ENCODE results near the gene SPDYC. TPM values are rescaled to one million over a fixed set of nuclear protein-coding genes. Genes with fewer than 3 reads are reported as not detected.

The SPDYC gene
- total and polyA plus RNA-seq, 9 of the 15 experiments (the other 6 are each of a cell fraction or from before 2014, with no cell fraction given) = 4.4 to 18.8 (median 9.2) TPM

DNA sequence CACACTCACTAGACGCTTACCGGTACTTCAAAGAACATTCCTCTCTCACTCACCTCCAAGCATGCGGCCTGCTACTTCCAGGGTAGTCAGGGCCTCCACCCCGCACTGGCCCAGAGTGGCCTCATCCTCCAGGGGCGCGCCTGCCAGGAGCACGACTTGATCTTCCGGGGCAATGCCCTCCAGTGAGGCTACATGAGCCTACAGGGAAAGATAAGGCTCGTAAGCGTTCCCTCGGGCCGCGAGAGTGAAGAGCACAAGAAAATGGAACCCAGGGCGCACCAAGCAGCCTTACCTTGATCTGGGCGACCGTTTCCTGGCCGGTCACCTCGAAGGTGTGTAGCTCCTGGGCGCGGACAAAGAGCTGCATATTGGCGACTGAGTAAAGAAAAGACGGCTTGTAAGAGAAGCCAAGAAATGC is 48.6 kb upstream of the SPDYC start (continued):
- TF ChIP-seq SMARCE1 (IDR thresholded peaks at IDR 0.05) (0 out of 2 replicates have a peak, but pooled peaks have one; percentile 20), GTF2A2 (tag; IDR thresholded peaks at IDR 0.05) (no peak), POLR2G (IDR thresholded peaks at IDR 0.05; ENCODE audit: low read depth, low read length) (no peak), ZNF212 (CRISPR knock-in tag; IDR thresholded peaks at IDR 0.05) (no peak), ZBTB8A (IDR thresholded peaks at IDR 0.05; ENCODE audit: partially characterized antibody) (no peak), PCBP1 (IDR thresholded peaks at IDR 0.05; ENCODE audit: low read depth, low read length, poor library complexity, severe bottlenecking) (no peak), BRD4 (IDR thresholded peaks at IDR 0.05) (no peak), STAT5B (CRISPR knock-in tag; IDR thresholded peaks at IDR 0.05) (no peak), GABPA (tag; conservative IDR thresholded peaks at IDR 0.05; ENCODE audit: low read depth) (peak; percentile 49), ZNF232 (CRISPR knock-in tag; IDR thresholded peaks at IDR 0.05) (no peak; the same call in 1 of the 2 replicates), ZNF217 (CRISPR knock-in tag; IDR thresholded peaks at IDR 0.05) (no peak), ZNF57 (CRISPR knock-in tag; IDR thresholded peaks at IDR 0.05) (no peak), TCF3 (CRISPR knock-in tag; IDR thresholded peaks at IDR 0.05) (no peak), TCF7 (IDR thresholded peaks at IDR 0.05; ENCODE audit: borderline replicate concordance) (no peak), NR2F6 (CRISPR knock-in tag; IDR thresholded peaks at IDR 0.05) (no peak), CEBPG (CRISPR knock-in tag; IDR thresholded peaks at IDR 0.05) (peak; percentile 40; the same call in 1 of the 2 replicates), CEBPG (tag; conservative IDR thresholded peaks at IDR 0.05 in 1 of 2, IDR thresholded peaks at IDR 0.05 in 1 of 2) (no peak), LARP7 (IDR thresholded peaks at IDR 0.05) (no peak), NR2C2 (CRISPR knock-in tag; IDR thresholded peaks at IDR 0.05) (0 out of 2 replicates have a peak, but pooled peaks have one; percentile 23), NR2C2 (tag; IDR thresholded peaks at IDR 0.05) (peak; percentile 85), CBX3 (IDR thresholded peaks at IDR 0.05; ENCODE audit: borderline replicate concordance in 1 of 2, low read length in 2 of 2) (no peak)
- TF ChIP-seq, protein P1, sequence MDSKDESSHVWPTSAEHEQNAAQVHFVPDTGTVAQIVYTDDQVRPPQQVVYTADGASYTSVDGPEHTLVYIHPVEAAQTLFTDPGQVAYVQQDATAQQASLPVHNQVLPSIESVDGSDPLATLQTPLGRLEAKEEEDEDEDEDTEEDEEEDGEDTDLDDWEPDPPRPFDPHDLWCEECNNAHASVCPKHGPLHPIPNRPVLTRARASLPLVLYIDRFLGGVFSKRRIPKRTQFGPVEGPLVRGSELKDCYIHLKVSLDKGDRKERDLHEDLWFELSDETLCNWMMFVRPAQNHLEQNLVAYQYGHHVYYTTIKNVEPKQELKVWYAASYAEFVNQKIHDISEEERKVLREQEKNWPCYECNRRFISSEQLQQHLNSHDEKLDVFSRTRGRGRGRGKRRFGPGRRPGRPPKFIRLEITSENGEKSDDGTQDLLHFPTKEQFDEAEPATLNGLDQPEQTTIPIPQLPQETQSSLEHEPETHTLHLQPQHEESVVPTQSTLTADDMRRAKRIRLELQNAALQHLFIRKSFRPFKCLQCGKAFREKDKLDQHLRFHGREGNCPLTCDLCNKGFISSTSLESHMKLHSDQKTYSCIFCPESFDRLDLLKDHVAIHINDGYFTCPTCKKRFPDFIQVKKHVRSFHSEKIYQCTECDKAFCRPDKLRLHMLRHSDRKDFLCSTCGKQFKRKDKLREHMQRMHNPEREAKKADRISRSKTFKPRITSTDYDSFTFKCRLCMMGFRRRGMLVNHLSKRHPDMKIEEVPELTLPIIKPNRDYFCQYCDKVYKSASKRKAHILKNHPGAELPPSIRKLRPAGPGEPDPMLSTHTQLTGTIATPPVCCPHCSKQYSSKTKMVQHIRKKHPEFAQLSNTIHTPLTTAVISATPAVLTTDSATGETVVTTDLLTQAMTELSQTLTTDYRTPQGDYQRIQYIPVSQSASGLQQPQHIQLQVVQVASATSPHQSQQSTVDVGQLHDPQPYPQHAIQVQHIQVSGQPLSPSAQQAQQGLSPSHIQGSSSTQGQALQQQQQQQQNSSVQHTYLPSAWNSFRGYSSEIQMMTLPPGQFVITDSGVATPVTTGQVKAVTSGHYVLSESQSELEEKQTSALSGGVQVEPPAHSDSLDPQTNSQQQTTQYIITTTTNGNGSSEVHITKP (IDR thresholded peaks at IDR 0.05; ENCODE audit: partially characterized antibody) = peak; percentile 54
- TF ChIP-seq, protein P2, sequence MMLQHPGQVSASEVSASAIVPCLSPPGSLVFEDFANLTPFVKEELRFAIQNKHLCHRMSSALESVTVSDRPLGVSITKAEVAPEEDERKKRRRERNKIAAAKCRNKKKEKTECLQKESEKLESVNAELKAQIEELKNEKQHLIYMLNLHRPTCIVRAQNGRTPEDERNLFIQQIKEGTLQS (IDR thresholded peaks at IDR 0.05) = no peak
- TF ChIP-seq, protein P2 (CRISPR knock-in tag; conservative IDR thresholded peaks at IDR 0.05) = no peak
- TF ChIP-seq, protein P3, sequence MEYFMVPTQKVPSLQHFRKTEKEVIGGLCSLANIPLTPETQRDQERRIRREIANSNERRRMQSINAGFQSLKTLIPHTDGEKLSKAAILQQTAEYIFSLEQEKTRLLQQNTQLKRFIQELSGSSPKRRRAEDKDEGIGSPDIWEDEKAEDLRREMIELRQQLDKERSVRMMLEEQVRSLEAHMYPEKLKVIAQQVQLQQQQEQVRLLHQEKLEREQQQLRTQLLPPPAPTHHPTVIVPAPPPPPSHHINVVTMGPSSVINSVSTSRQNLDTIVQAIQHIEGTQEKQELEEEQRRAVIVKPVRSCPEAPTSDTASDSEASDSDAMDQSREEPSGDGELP (CRISPR knock-in tag; IDR thresholded peaks at IDR 0.05; ENCODE audit: borderline replicate concordance) = no peak
